IPS-15b (cell line): Measurements from ENCODE around the gene NRG3.

Experiments used
- H3K27me3 ChIP-seq: one replicate; pipeline ENCODE4 v1.6.1; 2013; ENCODE audit warnings: low read length; ENCODE audit not compliant: control insufficient read depth, insufficient read depth
- H3K36me3 ChIP-seq: one replicate; pipeline ENCODE4 v1.6.1; 2013; ENCODE audit warnings: low read length; ENCODE audit not compliant: control insufficient read depth, insufficient read depth
- H3K4me1 ChIP-seq: one replicate; pipeline ENCODE4 v1.6.1; 2013; ENCODE audit warnings: mild to moderate bottlenecking, low read length; ENCODE audit not compliant: control insufficient read depth, insufficient read depth
- H3K4me3 ChIP-seq: one replicate; pipeline ENCODE4 v1.5.1; 2013; ENCODE audit warnings: low read depth, low read length
- H3K9ac ChIP-seq: one replicate; pipeline ENCODE4 v1.6.1; 2013; ENCODE audit warnings: low read depth, mild to moderate bottlenecking, low read length
- H3K9me3 ChIP-seq: one replicate; pipeline ENCODE4 v1.6.1; 2013; ENCODE audit warnings: mild to moderate bottlenecking, low read length; ENCODE audit not compliant: control insufficient read depth, insufficient read depth

NRG3 gene

GRCh38 chr10:81885491-81885890 is 10.5 kb downstream of the NRG3 start:
- no peak overlapping the region for H3K9ac ChIP-seq
- no peaks in the 10 kb centered on the region for H3K9me3 ChIP-seq
- peaks cover 21% of the 10 kb centered on the region for H3K4me1 ChIP-seq
- no peak overlapping the region for H3K4me3 ChIP-seq
- H3K36me3 ChIP-seq = no peaks in the 10 kb centered on the region
- no peaks in the 10 kb centered on the region for H3K27me3 ChIP-seq

- H3K27me3 ChIP-seq = no peaks in the 10 kb centered on the region
- H3K4me1 ChIP-seq = peaks cover 16% of the 10 kb centered on the region
- H3K9me3 ChIP-seq = no peaks in the 10 kb centered on the region
- no peak overlapping the region for H3K4me3 ChIP-seq
- H3K9ac ChIP-seq = no peak overlapping the region
- no peaks in the 10 kb centered on the region for H3K36me3 ChIP-seq
Measured at GRCh38 chr10:81886939-81887338, 11.9 kb downstream of the NRG3 start.

- H3K4me1 ChIP-seq = peaks cover 10% of the 10 kb centered on the region
- H3K36me3 ChIP-seq = no peaks in the 10 kb centered on the region
- H3K9ac ChIP-seq = no peak overlapping the region
- no peaks in the 10 kb centered on the region for H3K27me3 ChIP-seq
- H3K9me3 ChIP-seq = no peaks in the 10 kb centered on the region
- no peak overlapping the region for H3K4me3 ChIP-seq
Measured at GRCh38 chr10:81889181-81889769, 14.3 kb downstream of the NRG3 start.

- H3K4me1 ChIP-seq = no peaks in the 10 kb centered on the region
- H3K27me3 ChIP-seq = no peaks in the 10 kb centered on the region
- H3K4me3 ChIP-seq = no peak overlapping the region
- no peak overlapping the region for H3K9ac ChIP-seq
- H3K9me3 ChIP-seq = no peaks in the 10 kb centered on the region
- H3K36me3 ChIP-seq = no peaks in the 10 kb centered on the region
Measured at GRCh38 chr10:81894616-81895015, 19.6 kb downstream of the NRG3 start.

- Histone ChIP-seq H3K27me3 (no peaks in the 10 kb centered on the region), H3K4me1 (no peaks in the 10 kb centered on the region), H3K9ac (no peak overlapping the region), H3K36me3 (no peaks in the 10 kb centered on the region), H3K4me3 (no peak overlapping the region), H3K9me3 (no peaks in the 10 kb centered on the region)
Measured at GRCh38 chr10:81898518-81898917, 23.5 kb downstream of the NRG3 start.

- peaks cover 5% of the 10 kb centered on the region for H3K4me1 ChIP-seq
Measured at GRCh38 chr10:81900989-81901388, 26.0 kb downstream of the NRG3 start.

GRCh38 chr10:81903472-81903871 is 28.5 kb downstream of the NRG3 start:
- H3K4me3 ChIP-seq = no peak overlapping the region
- H3K36me3 ChIP-seq = no peaks in the 10 kb centered on the region
- H3K27me3 ChIP-seq = no peaks in the 10 kb centered on the region
- no peaks in the 10 kb centered on the region for H3K9me3 ChIP-seq
- peaks cover 13% of the 10 kb centered on the region for H3K4me1 ChIP-seq
- H3K9ac ChIP-seq = no peak overlapping the region

More at GRCh38 chr10:81900989-81901388, 26.0 kb downstream of the NRG3 start:
- Histone ChIP-seq H3K36me3 (no peaks in the 10 kb centered on the region), H3K9me3 (no peaks in the 10 kb centered on the region), H3K9ac (no peak overlapping the region), H3K27me3 (no peaks in the 10 kb centered on the region), H3K4me3 (no peak overlapping the region)

- no peak overlapping the region for H3K4me3 ChIP-seq
- H3K9me3 ChIP-seq = no peaks in the 10 kb centered on the region
- H3K4me1 ChIP-seq = peaks cover 13% of the 10 kb centered on the region
- no peaks in the 10 kb centered on the region for H3K27me3 ChIP-seq
- H3K36me3 ChIP-seq = no peaks in the 10 kb centered on the region
- no peak overlapping the region for H3K9ac ChIP-seq
Measured at GRCh38 chr10:81905161-81905560, 30.2 kb downstream of the NRG3 start.

- Histone ChIP-seq H3K4me1 (peaks cover 13% of the 10 kb centered on the region), H3K9me3 (no peaks in the 10 kb centered on the region), H3K9ac (no peak overlapping the region), H3K4me3 (no peak overlapping the region), H3K27me3 (no peaks in the 10 kb centered on the region), H3K36me3 (no peaks in the 10 kb centered on the region)
Measured at GRCh38 chr10:81909453-81909852, 34.5 kb downstream of the NRG3 start.

GRCh38 chr10:81911328-81911727 is 36.3 kb downstream of the NRG3 start:
- no peak overlapping the region for H3K9ac ChIP-seq
- H3K27me3 ChIP-seq = no peaks in the 10 kb centered on the region
- peaks cover 9% of the 10 kb centered on the region for H3K4me1 ChIP-seq
- no peaks in the 10 kb centered on the region for H3K9me3 ChIP-seq
- H3K4me3 ChIP-seq = no peak overlapping the region
- no peaks in the 10 kb centered on the region for H3K36me3 ChIP-seq

- Histone ChIP-seq H3K4me3 (no peak overlapping the region), H3K4me1 (peaks cover 16% of the 10 kb centered on the region), H3K36me3 (no peaks in the 10 kb centered on the region), H3K9me3 (no peaks in the 10 kb centered on the region), H3K9ac (no peak overlapping the region), H3K27me3 (no peaks in the 10 kb centered on the region)
Measured at GRCh38 chr10:81914736-81915503, 39.9 kb downstream of the NRG3 start.

- peaks cover 16% of the 10 kb centered on the region for H3K4me1 ChIP-seq
- no peaks in the 10 kb centered on the region for H3K36me3 ChIP-seq
- no peak overlapping the region for H3K9ac ChIP-seq
- H3K27me3 ChIP-seq = no peaks in the 10 kb centered on the region
- H3K4me3 ChIP-seq = no peak overlapping the region
- no peaks in the 10 kb centered on the region for H3K9me3 ChIP-seq
Measured at GRCh38 chr10:81915504-81915897, 40.5 kb downstream of the NRG3 start.
